ENCODE measurements around the gene RIPPLY3.

GRCh38 chr21:36981049-36981391, 25.5 kb upstream of the RIPPLY3 start:
- TF ChIP-seq EZH2 (IDR thresholded peaks at IDR 0.05) = no peak
- no peak for TF ChIP-seq CTCF (IDR thresholded peaks at IDR 0.05 in 2 of 3, conservative IDR thresholded peaks at IDR 0.05 in 1 of 3; ENCODE audit: borderline replicate concordance in 1 of 3, insufficient read depth in 1 of 3, low read depth in 2 of 3, low read length in 2 of 3)
- no peak for TF ChIP-seq POLR2A (IDR thresholded peaks at IDR 0.05; ENCODE audit: borderline replicate concordance, extremely low read depth, insufficient read depth, insufficient read length)
- no peak for TF ChIP-seq JUND (IDR thresholded peaks at IDR 0.05)
- no peak for TF ChIP-seq POLR2AphosphoS5 (IDR thresholded peaks at IDR 0.05; ENCODE audit: low read depth, low read length)

All from HCT116 (cell line).